ENCODE data around the gene NLRP10.

NLRP10 gene

GRCh38 chr11:7971846-7972245 is 6.6 kb upstream of the NLRP10 start:
- no peak for TF ChIP-seq USF1 (IDR thresholded peaks at IDR 0.05)
- TF ChIP-seq REST (IDR thresholded peaks at IDR 0.05; ENCODE audit: low read depth) = no peak

GRCh38 chr11:7969756-7970646 is 4.8 kb upstream of the NLRP10 start:
- TF ChIP-seq YY1 (IDR thresholded peaks at IDR 0.05; ENCODE audit: low read depth) (no peak), CREB1 (IDR thresholded peaks at IDR 0.05; ENCODE audit: low read depth) (no peak), ZBTB7A (IDR thresholded peaks at IDR 0.05; ENCODE audit: low read depth) (no peak), EGR1 (IDR thresholded peaks at IDR 0.05) (no peak), TCF12 (IDR thresholded peaks at IDR 0.05; ENCODE audit: low read depth) (no peak), USF1 (IDR thresholded peaks at IDR 0.05) (no peak), TAF1 (IDR thresholded peaks at IDR 0.05; ENCODE audit: low read depth) (no peak), NFIC (IDR thresholded peaks at IDR 0.05) (no peak), MAX (IDR thresholded peaks at IDR 0.05) (no peak), TEAD4 (IDR thresholded peaks at IDR 0.05) (no peak), FOXM1 (IDR thresholded peaks at IDR 0.05; ENCODE audit: borderline replicate concordance, low read depth) (no peak), CEBPB (IDR thresholded peaks at IDR 0.05) (no peak), REST (IDR thresholded peaks at IDR 0.05; ENCODE audit: low read depth) (no peak), RAD21 (IDR thresholded peaks at IDR 0.05; ENCODE audit: low read depth) (no peak), EP300 (IDR thresholded peaks at IDR 0.05; ENCODE audit: borderline replicate concordance) (no peak)

- TF ChIP-seq REST (IDR thresholded peaks at IDR 0.05; ENCODE audit: low read depth) (no peak), TAF1 (IDR thresholded peaks at IDR 0.05; ENCODE audit: low read depth) (no peak), FOXM1 (IDR thresholded peaks at IDR 0.05; ENCODE audit: borderline replicate concordance, low read depth) (no peak), EGR1 (IDR thresholded peaks at IDR 0.05) (no peak), CEBPB (IDR thresholded peaks at IDR 0.05) (no peak), YY1 (IDR thresholded peaks at IDR 0.05; ENCODE audit: low read depth) (no peak)
Observed at GRCh38 chr11:7968686-7969085, 3.4 kb upstream of the NLRP10 start.

GRCh38 chr11:7967826-7968225 is 2.6 kb upstream of the NLRP10 start:
- TF ChIP-seq RAD21 (IDR thresholded peaks at IDR 0.05; ENCODE audit: low read depth) (no peak), CREB1 (IDR thresholded peaks at IDR 0.05; ENCODE audit: low read depth) (no peak), EP300 (IDR thresholded peaks at IDR 0.05; ENCODE audit: borderline replicate concordance) (no peak), TAF1 (IDR thresholded peaks at IDR 0.05; ENCODE audit: low read depth) (no peak), USF1 (IDR thresholded peaks at IDR 0.05) (no peak), EGR1 (IDR thresholded peaks at IDR 0.05) (no peak), YY1 (IDR thresholded peaks at IDR 0.05; ENCODE audit: low read depth) (no peak), TEAD4 (IDR thresholded peaks at IDR 0.05) (no peak), FOXM1 (IDR thresholded peaks at IDR 0.05; ENCODE audit: borderline replicate concordance, low read depth) (no peak), CEBPB (IDR thresholded peaks at IDR 0.05) (no peak), TCF12 (IDR thresholded peaks at IDR 0.05; ENCODE audit: low read depth) (no peak), MAX (IDR thresholded peaks at IDR 0.05) (no peak), ZBTB7A (IDR thresholded peaks at IDR 0.05; ENCODE audit: low read depth) (no peak), REST (IDR thresholded peaks at IDR 0.05; ENCODE audit: low read depth) (no peak)

All from Ishikawa (cell line).